HFFc6 (cell line): ENCODE measurements around the gene NFX1. TPM values are rescaled to one million over a fixed set of nuclear protein-coding genes. Genes with fewer than 3 reads are reported as not detected.

Experiments
- DNase-seq: peaks from one replicate; pipeline ENCODE4 v3.0.0-alpha.2; 2018
- H3K27ac Mint-ChIP-seq: 2 replicates; pipeline ENCODE4 v1.8.0; 2020; ENCODE audit warnings: mild to moderate bottlenecking, mixed read lengths
- H3K27me3 Mint-ChIP-seq: 2 replicates; pipeline ENCODE4 v1.8.0; 2021; ENCODE audit warnings: mild to moderate bottlenecking, moderate library complexity, mixed read lengths; ENCODE audit not compliant: insufficient read depth
- H3K36me3 Mint-ChIP-seq: 2 replicates; pipeline ENCODE4 v1.8.0; 2021; ENCODE audit warnings: low read depth, mixed read lengths
- H3K4me1 Mint-ChIP-seq: 2 replicates; pipeline ENCODE4 v1.8.0; 2020; ENCODE audit warnings: low read depth, mixed read lengths
- H3K4me3 Mint-ChIP-seq: 2 replicates; pipeline ENCODE4 v1.8.0; 2020; ENCODE audit warnings: mild to moderate bottlenecking, moderate library complexity, mixed read lengths
- H3K9me3 Mint-ChIP-seq: 2 replicates; pipeline ENCODE4 v1.8.0; 2020; ENCODE audit warnings: mild to moderate bottlenecking, mixed read lengths
- total RNA-seq, 6 experiments: library from RNA; stranded (reverse); fragmentation: NEBNext Ultra II Directional; extraction: Animal tissue kit (Norgen Biotek cat#: 25700); gene quantifications; 2 replicates in 1 of 6; 3 replicates in 5 of 6; pipeline ENCODE4 v1.2.3, GENCODE V29; 2021
- TF ChIP-seq, protein P1 (sequence below): fragments of 200-600 bp; sonication (generic); IDR thresholded peaks from 2 replicates; pipeline ENCODE4 v1.5.0; 2021; ENCODE audit warnings: antibody characterized with exemption, mild to moderate bottlenecking

NFX1 gene
- total RNA-seq, 6 experiments from 2014 or later, result 25.7 to 28.0 (median 27.8) TPM

DNA sequence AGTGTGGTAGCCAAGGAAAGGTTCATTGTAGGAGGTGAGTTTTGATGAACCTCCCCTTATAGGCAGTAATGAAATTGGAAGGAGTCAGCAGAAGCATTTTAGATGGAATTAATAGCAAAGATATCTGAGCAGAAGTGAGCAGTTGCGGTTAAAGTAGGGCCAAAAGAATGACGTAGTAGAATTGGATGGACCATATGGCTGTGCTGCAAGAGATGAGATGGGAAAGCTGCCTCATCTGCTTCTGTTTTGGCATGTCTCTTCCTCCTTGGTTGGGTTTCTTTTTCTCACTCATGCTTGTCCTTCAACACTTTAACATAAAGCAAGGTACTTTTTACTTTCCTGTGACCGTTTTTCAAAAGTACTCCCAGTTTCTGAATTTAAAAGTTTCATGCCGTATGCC is 56.2 kb downstream of the NFX1 start:
- no peak for DNase-seq
- H3K36me3 Mint-ChIP-seq, result peaks cover 52% of the 10 kb centered on the region
- H3K4me3 Mint-ChIP-seq, result no peak overlapping the region

DNA sequence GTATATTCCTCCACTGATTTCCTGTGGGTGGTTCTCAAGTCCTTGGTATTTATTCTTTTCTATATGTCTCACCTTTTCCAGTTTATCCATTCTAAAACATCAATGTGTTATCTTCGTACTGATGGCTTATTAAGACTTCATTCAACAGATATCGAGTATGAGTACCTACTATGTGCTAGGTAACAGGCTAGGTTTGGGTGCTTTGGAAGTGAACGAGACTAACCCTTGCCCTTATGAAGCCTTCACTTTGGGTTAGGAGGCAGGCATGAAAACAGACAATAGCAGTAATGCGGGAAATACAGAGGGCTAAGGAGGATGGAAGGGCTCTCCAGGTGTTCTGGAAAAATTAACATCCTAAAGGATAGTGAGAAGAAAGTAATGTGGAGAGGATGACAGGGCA is 58.7 kb downstream of the NFX1 start:
- Mint-ChIP-seq H3K9me3 (no peaks in the 10 kb centered on the region), H3K27me3 (peaks cover 1% of the 10 kb centered on the region; the same call in 1 of the 2 replicates), H3K27ac (peak overlapping the region; percentile 64), H3K36me3 (peaks cover 42% of the 10 kb centered on the region), H3K4me3 (no peak overlapping the region), H3K4me1 (peaks cover 15% of the 10 kb centered on the region)
- TF ChIP-seq, protein P1, sequence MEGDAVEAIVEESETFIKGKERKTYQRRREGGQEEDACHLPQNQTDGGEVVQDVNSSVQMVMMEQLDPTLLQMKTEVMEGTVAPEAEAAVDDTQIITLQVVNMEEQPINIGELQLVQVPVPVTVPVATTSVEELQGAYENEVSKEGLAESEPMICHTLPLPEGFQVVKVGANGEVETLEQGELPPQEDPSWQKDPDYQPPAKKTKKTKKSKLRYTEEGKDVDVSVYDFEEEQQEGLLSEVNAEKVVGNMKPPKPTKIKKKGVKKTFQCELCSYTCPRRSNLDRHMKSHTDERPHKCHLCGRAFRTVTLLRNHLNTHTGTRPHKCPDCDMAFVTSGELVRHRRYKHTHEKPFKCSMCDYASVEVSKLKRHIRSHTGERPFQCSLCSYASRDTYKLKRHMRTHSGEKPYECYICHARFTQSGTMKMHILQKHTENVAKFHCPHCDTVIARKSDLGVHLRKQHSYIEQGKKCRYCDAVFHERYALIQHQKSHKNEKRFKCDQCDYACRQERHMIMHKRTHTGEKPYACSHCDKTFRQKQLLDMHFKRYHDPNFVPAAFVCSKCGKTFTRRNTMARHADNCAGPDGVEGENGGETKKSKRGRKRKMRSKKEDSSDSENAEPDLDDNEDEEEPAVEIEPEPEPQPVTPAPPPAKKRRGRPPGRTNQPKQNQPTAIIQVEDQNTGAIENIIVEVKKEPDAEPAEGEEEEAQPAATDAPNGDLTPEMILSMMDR, result no peak
- DNase-seq, result no peak

More for the DNA sequence above, 56.2 kb downstream of the NFX1 start:
- peaks cover 15% of the 10 kb centered on the region for H3K4me1 Mint-ChIP-seq
- TF ChIP-seq, protein P1, result no peak
- no peaks in the 10 kb centered on the region for H3K9me3 Mint-ChIP-seq
- H3K27ac Mint-ChIP-seq, result no peak overlapping the region
- H3K27me3 Mint-ChIP-seq, result peaks cover 1% of the 10 kb centered on the region; the same call in 1 of the 2 replicates

DNA sequence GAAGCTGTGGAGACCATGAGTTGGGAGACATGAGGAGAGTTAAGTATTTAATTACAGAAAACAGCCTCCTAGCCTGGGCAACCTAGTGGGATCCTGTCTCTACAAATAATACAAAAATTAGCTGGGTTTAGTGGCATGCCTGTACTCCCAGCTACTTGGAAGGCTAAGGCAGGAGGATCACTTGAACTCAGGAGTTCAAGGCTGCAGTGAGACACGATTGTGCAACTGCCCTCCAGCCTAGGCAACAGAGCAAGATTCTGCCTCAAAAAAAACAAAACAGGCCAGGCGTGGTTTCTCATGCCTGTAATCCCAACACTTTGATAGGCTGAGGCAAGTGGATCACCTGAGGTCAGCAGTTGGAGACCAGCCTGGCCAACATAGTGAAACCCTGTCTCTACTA is 59.4 kb downstream of the NFX1 start:
- Mint-ChIP-seq H3K27me3 (peaks cover 1% of the 10 kb centered on the region; the same call in 1 of the 2 replicates), H3K27ac (peak overlapping the region; percentile 64), H3K9me3 (no peaks in the 10 kb centered on the region), H3K4me3 (no peak overlapping the region), H3K4me1 (peaks cover 19% of the 10 kb centered on the region), H3K36me3 (peaks cover 39% of the 10 kb centered on the region)
- DNase-seq, result no peak
- TF ChIP-seq, protein P1, result no peak

- TF ChIP-seq, protein P1, result no peak
- peaks cover 1% of the 10 kb centered on the region; the same call in 1 of the 2 replicates for H3K27me3 Mint-ChIP-seq
- H3K36me3 Mint-ChIP-seq, result peaks cover 39% of the 10 kb centered on the region
- H3K27ac Mint-ChIP-seq, result peak overlapping the region; percentile 64
- H3K4me1 Mint-ChIP-seq, result peaks cover 25% of the 10 kb centered on the region
- no peak overlapping the region for H3K4me3 Mint-ChIP-seq
- peak; percentile 89 for DNase-seq
- no peaks in the 10 kb centered on the region for H3K9me3 Mint-ChIP-seq
These were observed 60.0 kb downstream of the NFX1 start for GRCh38 chr9:33350310-33350709.

GRCh38 chr9:33351547-33351946 is 61.2 kb downstream of the NFX1 start:
- no peaks in the 10 kb centered on the region for H3K27me3 Mint-ChIP-seq
- DNase-seq, result no peak
- peaks cover 25% of the 10 kb centered on the region for H3K4me1 Mint-ChIP-seq
- H3K4me3 Mint-ChIP-seq, result no peak overlapping the region
- H3K27ac Mint-ChIP-seq, result peak overlapping the region; percentile 74
- H3K9me3 Mint-ChIP-seq, result no peaks in the 10 kb centered on the region
- H3K36me3 Mint-ChIP-seq, result peaks cover 35% of the 10 kb centered on the region
- TF ChIP-seq, protein P1, result no peak
